Spleen (tissue), 7 donors: ENCODE data around the gene C16orf87.

Experiments
- CTCF ChIP-seq, 11 experiments: fragments of 200-600 bp in 7 of 11; fragments of 450-650 bp in 4 of 11; sonication (generic) in 4 of 11; IDR thresholded peaks in 8 of 11; conservative IDR thresholded peaks in 3 of 11; 1 replicate in 7 of 11; 2 replicates in 4 of 11; pipeline versions ENCODE4 v1.4.0 to v1.8.0; 2016 to 2021; ENCODE audit warnings: antibody characterized with exemption in 11 of 11, inconsistent platforms in 4 of 11, mild to moderate bottlenecking in 1 of 11
- POLR2A ChIP-seq, 3 donors: fragments of 450-650 bp; IDR thresholded peaks; one replicate each; pipeline ENCODE4 v1.5.1; 2017; ENCODE audit warnings: antibody characterized with exemption in 3 of 3, mild to moderate bottlenecking in 1 of 3
- donor health status: DM: no; HTN: no; CAD: no; lungs with moderate emphysema.
- donor health status: DM: no; HTN: no; CAD: no.
- donor health status: DM: no; HTN: no; CAD: no.

- TF ChIP-seq CTCF (IDR thresholded peaks at IDR 0.05 in 8 of 11, conservative IDR thresholded peaks at IDR 0.05 in 3 of 11) (no peak), POLR2A (IDR thresholded peaks at IDR 0.05) (no peak)
Measured at GRCh38 chr16:46814790-46815189, 16.2 kb downstream of the C16orf87 start.
